Neutrophil (primary cell): ENCODE measurements around the gene LCT.

Experiments
- H3K27ac ChIP-seq: fragments of 200-600 bp; sonication (generic); 2 replicates; pipeline ENCODE4 v1.5.1; 2016; ENCODE audit warnings: mild to moderate bottlenecking, moderate library complexity
- H3K27me3 ChIP-seq: fragments of 200-600 bp; sonication (generic); 2 replicates; pipeline ENCODE4 v1.6.0; 2016; ENCODE audit warnings: mild to moderate bottlenecking
- H3K36me3 ChIP-seq: fragments of 200-600 bp; sonication (generic); 2 replicates; pipeline ENCODE4 v1.5.1; 2017
- H3K4me1 ChIP-seq, 2 experiments: fragments of 200-600 bp in 1 of 2; sonication (generic) in 1 of 2; 1 replicate in 1 of 2; 2 replicates in 1 of 2; pipeline versions ENCODE4 v1.5.1 to v1.6.1; 2013 to 2016; ENCODE audit warnings: low read depth in 1 of 2, low read length in 1 of 2, mild to moderate bottlenecking in 1 of 2, moderate library complexity in 1 of 2; ENCODE audit not compliant: control insufficient read depth in 1 of 2, insufficient read depth in 1 of 2
- H3K4me3 ChIP-seq, 2 experiments: fragments of 200-600 bp in 1 of 2; sonication (generic) in 1 of 2; 1 replicate in 1 of 2; 2 replicates in 1 of 2; pipeline ENCODE4 v1.5.1; 2013 to 2016; ENCODE audit warnings: low read depth in 1 of 2, low read length in 1 of 2, mild to moderate bottlenecking in 1 of 2, moderate library complexity in 1 of 2
- H3K9me3 ChIP-seq: fragments of 200-600 bp; sonication (generic); 2 replicates; pipeline ENCODE4 v1.5.1; 2016
- TF ChIP-seq, protein P1 (sequence below): fragments of 200-600 bp; sonication (generic); IDR thresholded peaks from 2 replicates; pipeline ENCODE4 v1.5.1; 2016; ENCODE audit warnings: antibody characterized with exemption

LCT gene

DNA sequence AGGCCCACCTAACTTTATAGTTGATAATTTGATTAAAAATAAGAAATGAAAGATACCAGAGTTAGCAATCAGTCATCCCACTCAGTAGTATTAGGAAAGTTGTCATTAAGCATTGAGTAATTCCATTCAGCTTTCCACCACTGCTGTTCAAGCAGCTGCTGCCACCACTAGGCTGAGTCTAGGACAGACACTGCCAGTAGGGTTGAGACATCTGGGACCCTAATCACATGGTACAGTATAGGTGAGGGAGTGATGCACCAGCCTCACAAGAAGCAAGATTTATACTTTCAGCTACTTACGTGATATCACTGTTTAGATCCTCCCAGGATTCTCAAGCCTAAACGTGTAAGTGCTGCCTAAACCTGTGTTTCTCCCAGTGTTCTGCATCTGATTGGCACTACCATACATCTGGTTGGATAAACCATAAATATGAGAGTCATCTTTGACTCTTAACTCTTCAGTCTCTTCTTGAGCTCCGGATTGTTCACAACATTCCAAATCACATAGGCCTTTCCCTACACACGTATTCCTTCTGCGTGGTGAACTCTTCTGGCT is 92.1 kb downstream of the LCT start:
- Histone ChIP-seq H3K9me3 (no peaks in the 10 kb centered on the region), H3K36me3 (peaks cover 12% of the 10 kb centered on the region), H3K4me3 (no peak overlapping the region), H3K4me1 (peaks cover 35 to 41% of the 10 kb centered on the region in 2 experiments), H3K27ac (peak overlapping the region; percentile 25), H3K27me3 (no peaks in the 10 kb centered on the region)
- TF ChIP-seq, protein P1, sequence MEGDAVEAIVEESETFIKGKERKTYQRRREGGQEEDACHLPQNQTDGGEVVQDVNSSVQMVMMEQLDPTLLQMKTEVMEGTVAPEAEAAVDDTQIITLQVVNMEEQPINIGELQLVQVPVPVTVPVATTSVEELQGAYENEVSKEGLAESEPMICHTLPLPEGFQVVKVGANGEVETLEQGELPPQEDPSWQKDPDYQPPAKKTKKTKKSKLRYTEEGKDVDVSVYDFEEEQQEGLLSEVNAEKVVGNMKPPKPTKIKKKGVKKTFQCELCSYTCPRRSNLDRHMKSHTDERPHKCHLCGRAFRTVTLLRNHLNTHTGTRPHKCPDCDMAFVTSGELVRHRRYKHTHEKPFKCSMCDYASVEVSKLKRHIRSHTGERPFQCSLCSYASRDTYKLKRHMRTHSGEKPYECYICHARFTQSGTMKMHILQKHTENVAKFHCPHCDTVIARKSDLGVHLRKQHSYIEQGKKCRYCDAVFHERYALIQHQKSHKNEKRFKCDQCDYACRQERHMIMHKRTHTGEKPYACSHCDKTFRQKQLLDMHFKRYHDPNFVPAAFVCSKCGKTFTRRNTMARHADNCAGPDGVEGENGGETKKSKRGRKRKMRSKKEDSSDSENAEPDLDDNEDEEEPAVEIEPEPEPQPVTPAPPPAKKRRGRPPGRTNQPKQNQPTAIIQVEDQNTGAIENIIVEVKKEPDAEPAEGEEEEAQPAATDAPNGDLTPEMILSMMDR = no peak

DNA sequence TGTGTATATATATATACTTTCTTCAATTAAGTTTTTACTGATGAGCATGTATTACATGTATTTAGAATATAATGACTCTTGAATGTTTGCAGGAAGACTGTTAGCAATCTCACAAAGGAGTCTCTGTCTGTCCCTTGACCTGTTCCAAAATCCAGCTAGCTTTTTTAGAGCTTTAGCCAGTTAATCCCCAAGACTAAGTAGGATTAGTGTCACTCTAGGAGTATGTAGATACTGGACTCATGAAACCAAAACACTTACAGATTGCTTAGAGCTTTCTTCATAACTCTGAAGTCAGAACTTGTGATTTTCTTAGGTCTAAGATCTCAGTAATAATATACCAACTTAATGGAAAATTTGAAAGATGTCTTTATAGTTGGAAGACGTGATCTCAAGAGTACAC is 93.1 kb downstream of the LCT start:
- Histone ChIP-seq H3K27ac (no peak overlapping the region), H3K36me3 (peaks cover 2% of the 10 kb centered on the region), H3K9me3 (no peaks in the 10 kb centered on the region), H3K4me1 (peaks cover 35 to 41% of the 10 kb centered on the region in 2 experiments), H3K27me3 (no peaks in the 10 kb centered on the region), H3K4me3 (no peak overlapping the region)
- TF ChIP-seq, protein P1 = no peak

DNA sequence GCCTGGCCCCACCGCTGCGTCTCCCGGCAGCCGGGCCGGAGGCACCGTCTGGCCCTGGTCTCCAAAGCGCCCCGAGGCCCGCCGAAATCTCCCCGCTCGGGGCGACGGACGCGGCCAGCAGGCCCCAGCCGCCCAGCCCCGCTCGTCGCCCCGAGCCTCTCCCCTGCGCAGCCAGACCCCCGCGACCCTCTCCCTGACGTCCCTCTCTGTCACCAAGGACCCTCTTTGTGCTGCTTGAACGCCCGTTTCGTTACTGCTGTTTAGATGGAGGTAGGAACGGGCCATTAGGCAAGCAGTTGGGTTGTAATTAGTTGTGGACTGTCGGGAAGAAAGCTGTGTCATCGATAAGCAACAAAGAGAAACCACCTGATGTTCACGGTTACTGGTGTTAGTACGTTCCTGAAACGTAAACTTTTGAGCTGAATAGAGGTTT is 94.6 kb downstream of the LCT start:
- Histone ChIP-seq H3K4me1 (peaks cover 28 to 35% of the 10 kb centered on the region in 2 experiments), H3K36me3 (no peaks in the 10 kb centered on the region), H3K27me3 (no peaks in the 10 kb centered on the region), H3K4me3 (peak overlapping the region; percentile 91 to 92), H3K9me3 (no peaks in the 10 kb centered on the region), H3K27ac (peak overlapping the region; percentile 96)
- TF ChIP-seq, protein P1 = no peak

DNA sequence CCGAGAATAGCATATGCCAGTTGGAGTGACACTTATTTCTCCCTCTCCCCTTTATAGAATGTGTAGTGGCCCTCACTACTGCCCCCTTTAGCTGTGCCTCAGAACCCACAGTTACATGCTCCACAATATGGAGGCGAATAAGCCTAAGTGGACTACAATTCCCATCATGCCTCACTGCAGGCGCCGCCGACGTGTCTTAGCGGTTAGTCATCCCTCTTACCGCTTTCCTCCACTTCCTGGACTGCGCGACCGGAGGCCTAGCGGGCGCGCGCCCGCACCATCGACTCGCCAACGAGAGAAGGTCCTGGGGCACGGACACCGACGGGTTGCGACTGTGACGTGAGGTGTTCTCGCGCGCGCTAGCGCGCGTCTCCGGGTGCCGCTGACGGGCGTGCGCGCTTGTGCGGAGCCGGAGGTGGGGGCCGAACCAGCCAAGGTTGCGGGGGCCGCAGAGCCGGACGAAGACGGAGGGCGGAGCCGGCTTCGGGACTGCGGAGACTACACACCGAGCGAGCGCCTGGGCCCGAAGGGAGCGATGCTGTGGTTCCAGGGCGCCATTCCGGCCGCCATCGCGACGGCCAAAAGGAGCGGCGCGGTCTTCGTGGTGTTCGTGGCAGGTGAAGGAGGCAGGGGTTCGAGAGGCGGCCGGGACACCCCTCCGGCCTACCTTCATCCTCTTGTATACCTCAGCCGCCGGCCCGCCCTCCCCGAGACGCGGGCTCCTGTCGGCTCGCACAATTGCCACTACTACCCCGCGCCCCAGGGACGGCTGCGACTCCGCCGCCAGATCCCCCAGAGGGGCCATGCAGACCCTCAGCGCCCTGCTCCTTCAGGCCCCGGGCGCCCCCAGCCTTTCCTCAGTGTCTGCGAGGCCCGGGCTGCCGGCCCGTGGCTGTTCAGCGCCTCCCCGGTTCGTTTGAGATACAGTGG is 95.3 kb downstream of the LCT start, which contains the start of gene UBXN4:
TSS of gene UBXN4 (plus strand) at position 461 of the 930 bp plus-strand sequence. CDS start at position 536, 75 bp downstream.
- no peaks in the 10 kb centered on the region for H3K9me3 ChIP-seq
- peak within 1 kb of the TSS; percentile 91 to 92 for H3K4me3 ChIP-seq
- no peaks in the 10 kb centered on the region for H3K36me3 ChIP-seq
- peak within 1 kb of the TSS; percentile 96 for H3K27ac ChIP-seq
- no peaks in the 10 kb centered on the region for H3K27me3 ChIP-seq
- TF ChIP-seq, protein P1 = peak; percentile 45
- H3K4me1 ChIP-seq = peaks cover 21 to 28% of the 10 kb centered on the region in 2 experiments

DNA sequence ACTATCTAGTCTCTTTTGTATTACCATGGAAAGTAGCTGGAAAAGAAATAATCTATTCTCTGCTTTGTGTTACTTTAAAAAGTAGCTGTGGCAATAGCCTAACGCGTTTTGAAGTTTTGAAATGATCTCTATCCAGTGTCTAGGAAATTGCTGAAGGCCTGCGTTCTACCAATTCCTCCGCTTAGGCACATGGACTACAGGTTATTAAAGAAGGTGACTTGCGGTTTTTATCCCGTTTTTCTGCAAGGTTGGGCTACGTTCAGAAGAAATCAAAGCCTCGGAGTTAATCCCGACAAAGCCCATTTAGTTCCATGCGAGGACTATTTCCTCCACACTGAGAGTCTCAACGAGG is 96.0 kb downstream of the LCT start:
- TF ChIP-seq, protein P1 = no peak
- Histone ChIP-seq H3K4me1 (peaks cover 20 to 24% of the 10 kb centered on the region in 2 experiments), H3K27me3 (no peaks in the 10 kb centered on the region), H3K27ac (peak overlapping the region; percentile 96), H3K36me3 (no peaks in the 10 kb centered on the region), H3K9me3 (no peaks in the 10 kb centered on the region), H3K4me3 (peak overlapping the region; percentile 91 to 92)
